Trophoblast cell (in vitro differentiated cells and primary cell): ENCODE results near the gene FAM13A.
"Not testable (repeated sequence)": the region's sequence is repeated elsewhere in the genome, so short reads cannot be mapped to it uniquely, and the experiment has no call there.

Experiments
- DNase-seq, 2 donors: peaks; one replicate each; pipeline ENCODE4 v3.0.0-alpha.2; 2016
- H2AFZ ChIP-seq: 2 replicates; pipeline ENCODE4 v1.6.1; 2013; ENCODE audit warnings: low read length, moderate library complexity, mild to moderate bottlenecking; ENCODE audit not compliant: insufficient read depth, poor library complexity
- H2AK5ac ChIP-seq: 2 replicates; pipeline ENCODE4 v1.6.1; 2013; ENCODE audit warnings: mild to moderate bottlenecking, low read length
- H2BK120ac ChIP-seq: 2 replicates; pipeline ENCODE4 v1.6.1; 2013; ENCODE audit warnings: low read length, mild to moderate bottlenecking, moderate library complexity; ENCODE audit not compliant: insufficient read depth, poor library complexity
- H2BK12ac ChIP-seq: 2 replicates; pipeline ENCODE4 v1.6.1; 2013; ENCODE audit warnings: mild to moderate bottlenecking, low read length, moderate library complexity
- H2BK5ac ChIP-seq: 2 replicates; pipeline ENCODE4 v1.6.1; 2013; ENCODE audit warnings: low read length, low read depth, moderate library complexity, mild to moderate bottlenecking; ENCODE audit not compliant: poor library complexity
- H3K14ac ChIP-seq: 2 replicates; pipeline ENCODE4 v1.6.1; 2013; ENCODE audit warnings: mild to moderate bottlenecking, low read length
- H3K18ac ChIP-seq: 2 replicates; pipeline ENCODE4 v1.6.1; 2013; ENCODE audit warnings: mild to moderate bottlenecking, low read length
- H3K23ac ChIP-seq: 2 replicates; pipeline ENCODE4 v1.6.1; 2013; ENCODE audit warnings: low read length
- H3K27ac ChIP-seq: 2 replicates; pipeline ENCODE4 v1.5.1; 2013; ENCODE audit warnings: low read depth, mild to moderate bottlenecking, inconsistent platforms, low read length, moderate library complexity
- H3K27me3 ChIP-seq: 2 replicates; pipeline ENCODE4 v1.6.1; 2013; ENCODE audit warnings: inconsistent platforms, mild to moderate bottlenecking, low read length, moderate library complexity; ENCODE audit not compliant: insufficient read depth
- H3K36me3 ChIP-seq, 2 experiments: 1 replicate in 1 of 2; 2 replicates in 1 of 2; pipeline ENCODE4 v1.6.1; 2013; ENCODE audit warnings: low read length in 2 of 2, mild to moderate bottlenecking in 2 of 2, moderate library complexity in 1 of 2; ENCODE audit not compliant: insufficient read depth in 2 of 2, control insufficient read depth in 1 of 2
- H3K4ac ChIP-seq: 2 replicates; pipeline ENCODE4 v1.6.1; 2013; ENCODE audit warnings: low read depth, mild to moderate bottlenecking, low read length, moderate library complexity
- H3K4me1 ChIP-seq, 2 experiments: 1 replicate in 1 of 2; 2 replicates in 1 of 2; pipeline ENCODE4 v1.6.1; 2013; ENCODE audit warnings: low read length in 2 of 2, mild to moderate bottlenecking in 2 of 2, moderate library complexity in 1 of 2; ENCODE audit not compliant: insufficient read depth in 2 of 2, control insufficient read depth in 1 of 2
- H3K4me2 ChIP-seq: 2 replicates; pipeline ENCODE4 v1.6.1; 2013; ENCODE audit warnings: inconsistent platforms, mild to moderate bottlenecking, low read length, moderate library complexity
- H3K4me3 ChIP-seq: 2 replicates; pipeline ENCODE4 v1.5.1; 2013; ENCODE audit warnings: mild to moderate bottlenecking, low read depth, low read length, inconsistent platforms
- H3K79me1 ChIP-seq: one replicate; pipeline ENCODE4 v1.6.1; 2013; ENCODE audit warnings: low read length
- H3K79me2 ChIP-seq: 2 replicates; pipeline ENCODE4 v1.6.1; 2013; ENCODE audit warnings: low read length, mild to moderate bottlenecking; ENCODE audit not compliant: control insufficient read depth, insufficient read depth, poor library complexity
- H3K9ac ChIP-seq: 2 replicates; pipeline ENCODE4 v1.6.1; 2013; ENCODE audit warnings: mild to moderate bottlenecking, low read length
- H3K9me3 ChIP-seq: 2 replicates; pipeline ENCODE4 v1.6.1; 2013; ENCODE audit warnings: low read depth, mild to moderate bottlenecking, control low read depth, inconsistent platforms, low read length; ENCODE audit not compliant: insufficient read depth
- H4K12ac ChIP-seq: 2 replicates; pipeline ENCODE4 v1.6.1; 2013; ENCODE audit warnings: low read depth, mild to moderate bottlenecking, low read length, moderate library complexity
- H4K8ac ChIP-seq: 2 replicates; pipeline ENCODE4 v1.6.1; 2013; ENCODE audit warnings: low read depth, mild to moderate bottlenecking, low read length, moderate library complexity
- H4K91ac ChIP-seq: one replicate; pipeline ENCODE4 v1.6.1; 2013; ENCODE audit warnings: low read depth, mild to moderate bottlenecking, low read length, moderate library complexity
- WGBS: extraction: QIAGEN DNeasy Blood & Tissue Kit; methylation state at CpG from one replicate; pipeline ENCODE4 v1.1.7; 2013; ENCODE audit warnings: missing lambda C conversion rate; ENCODE audit not compliant: insufficient read length, insufficient coverage; ENCODE audit errors: extremely low coverage; 5-methylcytosine and 5-hydroxymethylcytosine counted together

Gene FAM13A

DNA sequence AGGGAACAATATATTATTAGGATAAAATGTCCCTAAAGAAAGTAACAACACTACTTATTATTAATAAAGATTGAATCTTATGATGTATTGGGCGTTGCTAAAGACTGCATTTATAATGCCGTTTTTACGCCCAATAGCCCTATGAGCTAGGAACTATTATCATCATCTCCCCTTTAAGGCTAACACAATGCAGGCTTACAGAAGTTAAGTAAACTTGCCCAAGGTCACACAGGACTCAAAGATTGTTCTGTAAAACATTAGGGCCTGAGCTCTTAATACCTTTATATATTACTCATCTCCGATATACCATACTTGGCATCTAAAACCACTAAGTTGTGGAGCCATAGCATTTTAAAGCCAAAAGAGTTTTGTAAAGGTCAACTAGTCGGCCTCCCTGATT, 149.5 kb downstream of the FAM13A start:
- no CpG with 5 or more reads among the region's 5 CpGs for WGBS
- H3K79me1 ChIP-seq = no peaks in the 10 kb centered on the region
- no peak overlapping the region for H3K27ac ChIP-seq
- H2BK5ac ChIP-seq = no peak overlapping the region
- H2AK5ac ChIP-seq = no peak overlapping the region
- no peak overlapping the region for H2BK12ac ChIP-seq
- H4K12ac ChIP-seq = no peak overlapping the region
- no peak overlapping the region for H4K91ac ChIP-seq
- no peaks in the 10 kb centered on the region for H3K79me2 ChIP-seq
- H3K4me2 ChIP-seq = no peak overlapping the region
- H2BK120ac ChIP-seq = no peak overlapping the region
- H3K9me3 ChIP-seq = no peaks in the 10 kb centered on the region
- no peaks in the 10 kb centered on the region for H3K4me1 ChIP-seq
- H3K18ac ChIP-seq = no peak overlapping the region
- no peaks in the 10 kb centered on the region for H3K27me3 ChIP-seq
- no peak overlapping the region for H3K9ac ChIP-seq
- no peak overlapping the region for H2AFZ ChIP-seq
- H3K4me3 ChIP-seq = no peak overlapping the region
- H3K4ac ChIP-seq = no peak overlapping the region
- no peak overlapping the region for H3K14ac ChIP-seq
- no peak overlapping the region for H3K23ac ChIP-seq
- no peak overlapping the region for H4K8ac ChIP-seq
- no peaks in the 10 kb centered on the region for H3K36me3 ChIP-seq
- no peak for DNase-seq

DNA sequence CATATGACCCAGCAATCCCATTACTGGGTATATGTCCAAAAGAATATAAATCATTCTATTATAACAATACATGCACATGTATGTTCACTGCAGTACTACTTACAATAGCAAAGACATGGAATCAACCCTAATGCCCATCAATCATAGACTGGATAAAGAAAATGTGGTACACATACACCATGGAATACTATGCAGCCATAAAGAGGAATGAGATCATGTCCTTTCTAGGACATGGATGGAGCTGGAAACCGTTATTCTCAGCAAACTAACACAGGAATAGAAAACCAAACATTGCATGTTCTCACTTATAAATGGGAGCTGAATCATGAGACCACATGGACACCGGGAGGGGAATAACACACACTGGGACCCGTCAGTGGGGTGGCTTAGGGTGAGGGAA, 152.7 kb downstream of the FAM13A start:
- not testable (repeated sequence) for H3K14ac ChIP-seq, H3K23ac ChIP-seq, H4K8ac ChIP-seq, H2AFZ ChIP-seq, H3K4me3 ChIP-seq, H3K36me3 ChIP-seq, H3K9me3 ChIP-seq, H3K79me1 ChIP-seq, H3K18ac ChIP-seq, H3K27me3 ChIP-seq, H2BK120ac ChIP-seq, H3K4me2 ChIP-seq, H2AK5ac ChIP-seq, H2BK12ac ChIP-seq, DNase-seq, H4K91ac ChIP-seq, H3K4me1 ChIP-seq, H3K4ac ChIP-seq, H3K79me2 ChIP-seq, H2BK5ac ChIP-seq, H3K27ac ChIP-seq, H3K9ac ChIP-seq, H4K12ac ChIP-seq
- no CpG with 5 or more reads among the region's 3 CpGs for WGBS

DNA sequence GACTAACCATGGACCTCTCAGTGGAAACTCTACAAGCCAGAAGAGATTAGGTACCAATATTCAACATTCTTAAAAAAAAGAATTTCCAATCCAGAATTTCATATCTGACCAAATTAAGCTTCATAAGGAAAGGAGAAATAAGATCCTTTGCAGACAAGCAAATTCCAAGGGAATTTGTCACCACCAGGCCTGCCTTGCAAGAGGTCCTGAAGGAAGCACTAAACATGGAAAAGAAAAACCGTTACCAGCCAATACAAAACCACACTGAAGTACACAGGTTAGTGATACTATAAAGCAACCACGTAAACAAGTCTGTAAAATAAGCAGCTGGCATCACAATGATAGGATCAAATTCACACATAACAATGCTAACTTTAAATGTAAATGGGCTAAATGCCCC, 156.6 kb downstream of the FAM13A start:
- peak in 1 of 2 donors; percentile 22 for DNase-seq
- Histone ChIP-seq H3K4me1 (no peaks in the 10 kb centered on the region), H4K91ac (no peak overlapping the region), H2BK12ac (no peak overlapping the region), H3K79me2 (no peaks in the 10 kb centered on the region), H3K9ac (no peak overlapping the region), H2AK5ac (no peak overlapping the region), H4K8ac (no peak overlapping the region), H3K79me1 (no peaks in the 10 kb centered on the region), H3K4me2 (no peak overlapping the region), H3K9me3 (no peaks in the 10 kb centered on the region), H2AFZ (no peak overlapping the region), H3K18ac (no peak overlapping the region), H3K23ac (no peak overlapping the region), H2BK120ac (no peak overlapping the region), H3K4me3 (no peak overlapping the region), H3K14ac (no peak overlapping the region), H3K27me3 (no peaks in the 10 kb centered on the region), H3K36me3 (no peaks in the 10 kb centered on the region), H3K27ac (no peak overlapping the region), H2BK5ac (no peak overlapping the region), H3K4ac (no peak overlapping the region), H4K12ac (no peak overlapping the region)
- WGBS = no CpG with 5 or more reads among the region's 2 CpGs

DNA sequence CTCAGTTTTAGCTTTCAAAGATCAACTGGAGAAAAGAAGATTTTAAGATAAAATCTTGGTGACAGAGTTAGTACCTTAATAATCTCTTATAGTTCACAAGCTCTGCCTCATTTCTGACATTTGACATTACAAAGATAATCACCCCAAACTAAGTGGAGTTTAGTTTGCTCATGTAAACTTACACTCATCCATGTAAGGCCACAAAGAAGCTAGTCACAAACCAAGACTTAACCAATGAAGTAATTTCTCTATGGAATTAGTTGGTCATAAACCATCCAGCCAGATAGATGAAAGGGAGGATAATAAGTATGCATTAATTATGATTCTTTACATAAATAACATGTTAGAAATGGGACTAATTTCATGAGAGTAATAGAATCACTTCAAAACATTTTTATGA, 159.2 kb downstream of the FAM13A start:
- no peak overlapping the region for H3K9ac ChIP-seq
- H3K18ac ChIP-seq = no peak overlapping the region
- H3K27ac ChIP-seq = no peak overlapping the region
- H2BK5ac ChIP-seq = no peak overlapping the region
- H3K36me3 ChIP-seq = no peaks in the 10 kb centered on the region
- no peaks in the 10 kb centered on the region for H3K27me3 ChIP-seq
- H2BK12ac ChIP-seq = no peak overlapping the region
- no peaks in the 10 kb centered on the region for H3K79me1 ChIP-seq
- no peak overlapping the region for H4K91ac ChIP-seq
- no peak overlapping the region for H3K14ac ChIP-seq
- no peak overlapping the region for H4K8ac ChIP-seq
- H3K4me1 ChIP-seq = no peaks in the 10 kb centered on the region
- no peak overlapping the region for H4K12ac ChIP-seq
- no peaks in the 10 kb centered on the region for H3K9me3 ChIP-seq
- no peaks in the 10 kb centered on the region for H3K79me2 ChIP-seq
- H3K4me2 ChIP-seq = no peak overlapping the region
- H2AK5ac ChIP-seq = no peak overlapping the region
- H3K23ac ChIP-seq = no peak overlapping the region
- no peak overlapping the region for H3K4me3 ChIP-seq
- DNase-seq = no peak
- H2AFZ ChIP-seq = no peak overlapping the region
- H2BK120ac ChIP-seq = no peak overlapping the region
- no peak overlapping the region for H3K4ac ChIP-seq

DNA sequence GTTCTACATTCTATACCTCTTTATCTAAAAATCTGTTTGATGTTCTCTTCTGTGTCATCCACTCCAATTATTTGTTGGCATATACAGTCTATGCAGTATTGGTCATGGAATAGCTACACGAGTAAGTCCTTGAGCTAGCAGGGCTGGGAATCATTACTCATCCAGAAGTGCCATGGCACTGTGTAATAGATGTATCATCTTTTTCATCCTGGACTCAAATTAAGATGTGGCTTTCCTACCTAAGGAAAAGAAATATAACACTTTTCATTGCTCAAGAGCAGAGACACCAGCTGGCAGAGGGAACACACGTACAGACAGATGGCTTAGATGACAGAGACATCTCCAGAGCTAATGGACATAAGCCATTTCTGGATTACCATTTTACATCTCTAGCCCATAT, 159.8 kb downstream of the FAM13A start:
- no peak overlapping the region for H3K18ac ChIP-seq
- H2BK12ac ChIP-seq = no peak overlapping the region
- no peaks in the 10 kb centered on the region for H3K27me3 ChIP-seq
- no CpG with 5 or more reads among the region's 2 CpGs for WGBS
- H2BK120ac ChIP-seq = no peak overlapping the region
- H3K9me3 ChIP-seq = no peaks in the 10 kb centered on the region
- no peak overlapping the region for H3K23ac ChIP-seq
- H3K14ac ChIP-seq = no peak overlapping the region
- no peak overlapping the region for H3K27ac ChIP-seq
- H4K12ac ChIP-seq = no peak overlapping the region
- H3K79me1 ChIP-seq = no peaks in the 10 kb centered on the region
- H3K4me3 ChIP-seq = no peak overlapping the region
- H3K4me1 ChIP-seq = no peaks in the 10 kb centered on the region
- no peak overlapping the region for H4K8ac ChIP-seq
- H3K9ac ChIP-seq = no peak overlapping the region
- H3K4ac ChIP-seq = no peak overlapping the region
- no peak overlapping the region for H3K4me2 ChIP-seq
- no peak overlapping the region for H2AFZ ChIP-seq
- H3K36me3 ChIP-seq = no peaks in the 10 kb centered on the region
- no peak overlapping the region for H2AK5ac ChIP-seq
- no peak for DNase-seq
- no peak overlapping the region for H4K91ac ChIP-seq
- no peak overlapping the region for H2BK5ac ChIP-seq
- H3K79me2 ChIP-seq = no peaks in the 10 kb centered on the region
